ENCODE data around the gene THBS1.

Gene THBS1

DNA sequence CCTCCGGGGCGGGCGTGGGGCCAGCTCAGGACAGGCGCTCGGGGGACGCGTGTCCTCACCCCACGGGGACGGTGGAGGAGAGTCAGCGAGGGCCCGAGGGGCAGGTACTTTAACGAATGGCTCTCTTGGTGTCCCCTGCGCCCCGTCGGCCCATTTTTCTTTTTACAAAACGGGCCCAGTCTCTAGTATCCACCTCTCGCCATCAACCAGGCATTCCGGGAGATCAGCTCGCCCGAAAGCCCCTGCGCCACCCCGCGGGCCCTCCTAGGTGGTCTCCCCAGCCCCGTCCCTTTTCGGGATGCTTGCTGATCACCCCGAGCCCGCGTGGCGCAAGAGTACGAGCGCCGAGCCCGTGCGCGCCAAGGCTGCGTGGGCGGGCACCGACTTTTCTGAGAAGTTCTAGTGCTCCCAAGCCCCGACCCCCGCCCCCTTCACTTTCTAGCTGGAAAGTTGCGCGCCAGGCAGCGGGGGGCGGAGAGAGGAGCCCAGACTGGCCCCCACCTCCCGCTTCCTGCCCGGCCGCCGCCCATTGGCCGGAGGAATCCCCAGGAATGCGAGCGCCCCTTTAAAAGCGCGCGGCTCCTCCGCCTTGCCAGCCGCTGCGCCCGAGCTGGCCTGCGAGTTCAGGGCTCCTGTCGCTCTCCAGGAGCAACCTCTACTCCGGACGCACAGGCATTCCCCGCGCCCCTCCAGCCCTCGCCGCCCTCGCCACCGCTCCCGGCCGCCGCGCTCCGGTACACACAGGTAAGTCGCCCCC lies at the start of gene THBS1:
THBS1 (plus strand) TSS at position 595 of the 757 bp plus-strand sequence. CDS start 779 bp downstream, outside the sequence.
- DNase-seq: peak; percentile 12 to 17

DNA sequence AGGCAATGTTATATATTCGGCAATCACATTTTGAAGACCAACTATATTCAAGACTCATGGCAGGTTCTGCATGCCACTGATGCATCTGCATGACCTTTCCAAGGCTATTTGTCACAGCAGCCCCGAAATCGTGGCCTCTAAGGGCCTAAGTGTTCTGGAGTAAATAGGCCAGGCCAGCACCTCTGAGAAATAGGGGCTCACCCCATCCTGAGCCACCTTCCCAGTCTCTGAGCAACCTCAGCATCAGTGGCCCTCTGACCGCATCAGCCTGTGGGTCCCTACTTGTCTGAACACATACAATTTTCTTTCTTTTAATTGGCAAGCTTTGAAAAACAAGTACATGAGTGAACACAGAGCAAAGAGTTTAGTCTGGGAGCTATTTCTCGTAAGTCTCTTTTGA lies 45.9 kb upstream of the THBS1 start:
- no peak for DNase-seq

DNA sequence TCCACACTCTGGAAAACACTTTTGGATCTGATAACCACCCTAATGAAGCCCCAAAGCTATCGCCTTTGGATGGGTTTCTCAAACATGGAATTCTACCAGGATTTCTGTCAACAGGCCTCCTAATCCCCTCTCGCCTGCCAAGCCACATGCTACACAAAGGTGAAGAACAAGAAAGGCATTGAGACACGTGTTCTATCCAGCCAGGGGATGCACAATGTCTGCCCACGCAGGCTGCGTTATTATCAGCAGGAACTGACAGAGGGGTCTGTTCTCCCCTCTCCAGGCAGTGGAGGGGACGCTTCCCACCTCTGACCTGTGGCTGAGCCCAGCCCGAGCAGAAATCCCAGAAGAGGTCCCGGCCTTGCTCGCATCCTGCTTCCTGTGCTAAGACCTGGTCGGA lies 45.4 kb upstream of the THBS1 start:
- no peak for DNase-seq

DNA sequence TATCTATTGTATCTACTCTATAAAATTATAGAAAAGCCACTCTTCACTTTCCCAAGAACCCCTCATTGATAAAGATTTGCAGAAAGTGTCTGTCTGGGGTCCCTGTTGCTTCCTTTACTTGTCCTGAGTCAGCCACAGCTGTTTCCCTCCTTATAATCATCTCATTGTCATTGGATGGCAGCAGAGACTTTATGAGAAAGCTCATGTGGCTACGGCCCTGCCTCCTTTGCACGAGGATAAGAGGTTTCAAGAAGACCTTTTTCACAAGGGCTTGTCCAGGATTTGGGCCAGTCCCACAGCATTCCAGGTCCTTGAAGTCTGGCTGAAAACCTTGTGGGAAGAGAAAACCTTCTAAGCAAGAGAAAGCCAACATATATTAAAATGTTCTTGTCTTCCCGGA lies 41.9 kb upstream of the THBS1 start:
- no peak for DNase-seq

DNA sequence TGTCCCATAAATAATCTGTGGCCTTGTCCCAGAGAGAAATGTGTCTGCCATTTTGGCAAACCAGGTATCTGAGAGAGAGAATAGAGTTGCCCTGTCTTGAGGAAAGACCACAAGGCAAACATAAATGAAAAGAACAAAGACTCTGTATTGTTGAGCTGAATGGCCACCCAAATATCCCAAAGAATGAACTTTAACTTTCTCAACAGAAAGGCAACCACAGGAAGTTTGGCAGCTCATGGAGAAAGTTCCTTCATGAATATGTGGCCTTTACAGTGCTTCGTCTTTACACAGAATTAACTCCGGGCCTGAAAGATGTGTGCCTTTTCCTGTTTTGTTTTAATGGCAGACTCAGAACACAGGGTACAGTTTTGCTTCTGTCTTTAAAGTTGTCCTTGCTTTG lies 41.4 kb upstream of the THBS1 start:
- no peak for DNase-seq

DNA sequence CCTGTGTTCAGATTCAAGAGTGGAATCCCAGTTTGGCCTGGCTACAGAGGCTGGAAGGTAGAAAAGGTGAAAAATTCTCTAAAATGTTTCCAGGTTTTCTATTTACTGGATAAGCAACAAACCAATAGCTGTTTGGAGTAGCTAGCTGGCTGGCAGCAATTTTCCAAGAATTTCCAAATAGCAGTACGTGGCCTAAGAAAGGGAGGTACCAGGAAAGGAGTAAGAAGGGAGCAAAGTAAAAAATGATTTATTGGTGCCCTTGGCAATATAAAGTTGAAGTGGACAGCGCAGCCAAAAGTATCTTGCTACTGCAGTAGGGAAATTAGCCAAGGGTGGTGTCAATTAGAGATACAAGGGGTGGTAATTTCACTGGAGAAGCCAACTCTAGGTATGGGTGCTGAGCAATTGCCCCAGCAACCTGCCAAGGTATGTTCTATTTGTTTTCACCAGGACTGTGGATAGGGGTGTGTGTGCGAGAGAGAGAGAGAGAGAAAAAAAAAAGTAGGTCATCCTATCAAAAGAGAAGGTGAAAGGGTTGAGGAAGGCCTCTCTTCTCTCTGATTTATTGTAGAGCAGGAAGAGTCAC lies 40.8 kb upstream of the THBS1 start:
- DNase-seq: no peak

DNA sequence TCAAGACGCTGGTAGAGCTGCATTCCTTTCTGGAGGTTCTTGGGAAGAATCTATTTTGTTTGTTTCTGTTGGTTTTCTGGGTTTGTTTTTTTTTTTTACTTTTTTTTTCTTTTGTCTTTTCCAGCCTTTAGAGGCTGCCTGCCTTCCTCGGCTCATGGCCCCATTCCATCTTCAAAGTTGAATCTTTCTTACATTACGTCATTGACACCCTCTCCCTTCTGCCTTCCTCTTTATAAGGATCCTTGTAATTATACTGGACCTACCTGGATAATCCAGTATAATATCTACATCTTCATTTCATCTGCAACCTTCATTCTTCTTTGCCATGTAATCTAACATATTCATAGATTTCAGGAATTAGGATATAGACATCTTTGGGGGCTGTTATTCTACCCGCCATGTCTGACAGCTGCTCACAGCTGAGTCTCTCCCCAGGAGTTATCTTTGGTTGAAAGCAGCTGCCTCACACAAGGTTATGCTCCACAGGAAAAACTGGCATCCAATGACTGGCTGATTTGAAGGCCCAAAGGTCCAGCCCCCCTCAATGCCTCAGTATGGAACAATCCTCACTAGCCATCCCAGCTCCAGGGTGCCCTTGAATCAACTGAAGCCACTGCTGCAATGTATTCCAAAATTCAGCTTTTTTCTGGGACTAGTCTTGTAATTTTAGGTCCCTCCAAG lies 38.4 kb upstream of the THBS1 start:
- no peak for DNase-seq

DNA sequence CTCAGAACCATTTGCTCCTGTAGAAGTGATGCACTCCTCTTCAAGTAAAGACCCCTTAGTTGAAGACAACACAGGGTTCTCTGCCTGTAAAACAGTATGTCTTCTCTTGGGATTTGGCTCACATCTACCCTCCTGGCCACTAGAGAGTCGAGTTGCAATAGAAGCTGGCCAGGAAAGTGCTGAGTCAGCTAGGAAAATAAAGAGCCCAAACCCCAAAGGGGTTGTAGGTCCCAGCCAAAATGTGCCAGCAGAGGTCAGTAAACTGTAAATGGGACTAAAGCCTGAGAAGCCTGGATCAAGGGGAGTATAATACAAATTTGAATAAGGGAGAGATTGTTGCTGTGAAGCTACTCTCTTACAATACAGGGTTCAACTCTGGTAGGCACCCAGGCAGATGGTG lies 37.2 kb upstream of the THBS1 start:
- no peak for DNase-seq

DNA sequence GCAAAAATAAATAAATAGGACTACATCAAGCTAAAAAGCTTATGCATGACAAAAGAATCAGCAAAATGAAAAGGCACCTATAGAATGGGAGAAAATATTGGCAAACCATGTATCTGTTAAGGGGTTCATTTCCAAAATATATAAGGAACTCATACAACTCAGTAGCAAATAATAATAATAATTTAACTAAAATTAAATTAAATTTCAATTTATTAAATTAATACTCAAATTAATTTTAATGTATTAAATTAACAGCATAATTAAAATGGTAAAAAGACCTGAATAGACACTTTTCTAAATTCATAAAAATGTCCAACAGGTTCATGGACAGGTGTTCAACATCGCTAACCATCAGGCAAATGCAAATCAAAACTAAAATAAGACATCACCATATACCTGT lies 34.0 kb upstream of the THBS1 start:
- DNase-seq: no peak

DNA sequence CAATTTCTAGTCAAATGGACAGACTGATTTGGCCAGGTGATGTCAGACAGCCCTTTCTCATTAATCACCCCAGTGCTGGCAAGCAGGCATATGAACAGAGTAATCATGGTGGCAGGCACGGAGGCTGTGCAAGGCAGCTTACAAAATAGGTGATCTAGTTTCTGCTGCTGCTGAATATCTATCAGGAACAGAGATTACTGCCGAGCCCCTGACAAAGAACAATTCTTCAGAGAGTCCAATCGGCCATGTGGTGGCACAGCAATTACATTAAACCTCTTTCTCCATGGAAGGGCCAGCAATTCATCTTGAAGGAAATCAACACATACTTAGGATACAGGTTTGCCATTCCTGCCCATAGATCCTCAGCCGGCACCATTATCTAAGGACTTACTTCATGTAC lies 32.3 kb upstream of the THBS1 start:
- DNase-seq: no peak

DNA sequence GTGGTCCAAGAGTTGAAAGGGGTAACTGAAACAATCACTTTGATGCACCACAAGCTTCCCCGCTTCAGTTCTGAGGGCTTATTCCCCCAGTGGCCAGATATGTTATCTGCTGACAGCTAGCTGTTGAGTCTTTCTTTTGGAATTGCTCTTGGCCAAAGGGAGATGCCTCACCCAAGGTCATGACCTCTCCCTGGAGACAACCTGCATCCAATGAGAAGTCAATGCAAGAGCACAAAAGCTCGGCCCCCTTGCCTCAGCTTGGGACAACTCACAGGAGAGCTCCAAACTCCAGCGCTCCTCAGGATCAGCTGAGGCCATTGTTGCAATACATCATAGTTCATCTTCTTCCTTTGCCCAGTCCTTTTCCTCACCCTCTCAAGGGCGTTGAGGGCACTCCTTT lies 31.0 kb upstream of the THBS1 start:
- DNase-seq: no peak

DNA sequence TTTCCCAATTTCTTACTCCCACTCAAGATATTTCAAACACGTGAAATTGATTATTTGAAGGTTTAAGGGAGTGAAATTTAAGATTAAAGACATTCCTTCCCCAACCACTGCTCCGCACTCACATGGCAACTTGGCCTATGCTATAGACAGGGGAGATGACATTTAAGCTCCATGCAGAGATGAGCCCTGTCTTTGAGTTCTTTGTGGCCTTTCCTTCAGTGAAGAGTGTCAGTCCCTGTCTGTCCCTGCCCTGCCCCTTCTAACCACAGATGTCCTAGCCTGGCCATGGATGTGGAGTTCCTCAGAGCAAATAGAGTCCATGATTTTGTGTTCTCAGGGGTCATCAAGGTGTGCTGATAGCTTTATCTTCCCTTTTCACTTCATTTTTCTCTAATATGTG lies 29.4 kb upstream of the THBS1 start:
- DNase-seq: no peak

DNA sequence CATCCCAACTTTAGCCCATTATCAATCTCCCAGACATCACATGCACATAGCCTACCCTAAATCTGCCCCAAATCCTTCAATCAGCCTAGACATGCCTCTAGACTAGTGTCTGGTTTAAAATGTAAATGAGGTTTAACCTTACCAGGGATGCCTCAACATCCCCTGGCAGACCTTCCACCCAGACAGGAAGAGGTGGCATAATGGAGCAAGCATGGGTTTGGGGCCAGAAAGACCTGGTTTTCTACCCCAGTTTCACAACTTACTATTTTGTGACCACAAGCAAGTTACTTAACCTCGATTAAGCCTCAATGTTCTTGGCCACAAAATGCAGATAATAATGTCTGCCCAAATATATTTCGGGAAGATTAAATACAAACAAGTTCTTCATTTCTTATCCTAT lies 28.3 kb upstream of the THBS1 start:
- DNase-seq: no peak

DNA sequence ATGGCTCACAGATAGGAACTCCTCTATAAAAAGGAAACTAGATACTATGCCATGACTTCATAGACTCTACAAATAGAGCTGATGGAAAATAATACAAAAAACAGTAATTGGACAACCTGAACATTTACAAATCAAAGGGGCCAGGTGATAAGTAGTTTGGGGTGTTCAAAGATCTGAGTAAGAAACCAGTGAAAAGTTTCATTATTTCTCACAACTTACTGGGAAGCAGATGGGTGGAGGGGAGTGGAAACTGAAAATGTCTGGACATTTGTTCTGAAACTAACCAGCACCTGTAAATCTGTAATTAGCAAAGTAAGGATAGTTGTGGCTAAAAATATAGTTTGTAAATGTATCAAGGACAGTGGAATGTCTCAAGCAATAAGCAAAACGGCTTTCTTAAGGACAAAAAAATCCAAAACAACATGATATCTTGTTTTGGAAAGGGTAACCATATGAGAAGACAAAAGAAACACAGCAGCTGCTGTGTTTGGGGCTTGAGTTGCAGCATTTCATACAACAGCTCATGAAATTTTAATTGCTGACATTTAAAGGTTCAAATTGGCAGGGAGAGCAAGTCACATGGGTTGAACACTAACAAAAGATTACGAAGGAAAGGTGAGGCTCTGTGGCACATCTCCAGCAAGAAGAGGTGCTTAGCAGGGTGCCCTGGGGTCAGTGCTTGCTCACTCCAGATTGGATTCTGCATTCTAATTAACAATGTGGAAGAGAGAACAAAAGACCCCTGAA lies 26.8 kb upstream of the THBS1 start:
- DNase-seq: no peak

DNA sequence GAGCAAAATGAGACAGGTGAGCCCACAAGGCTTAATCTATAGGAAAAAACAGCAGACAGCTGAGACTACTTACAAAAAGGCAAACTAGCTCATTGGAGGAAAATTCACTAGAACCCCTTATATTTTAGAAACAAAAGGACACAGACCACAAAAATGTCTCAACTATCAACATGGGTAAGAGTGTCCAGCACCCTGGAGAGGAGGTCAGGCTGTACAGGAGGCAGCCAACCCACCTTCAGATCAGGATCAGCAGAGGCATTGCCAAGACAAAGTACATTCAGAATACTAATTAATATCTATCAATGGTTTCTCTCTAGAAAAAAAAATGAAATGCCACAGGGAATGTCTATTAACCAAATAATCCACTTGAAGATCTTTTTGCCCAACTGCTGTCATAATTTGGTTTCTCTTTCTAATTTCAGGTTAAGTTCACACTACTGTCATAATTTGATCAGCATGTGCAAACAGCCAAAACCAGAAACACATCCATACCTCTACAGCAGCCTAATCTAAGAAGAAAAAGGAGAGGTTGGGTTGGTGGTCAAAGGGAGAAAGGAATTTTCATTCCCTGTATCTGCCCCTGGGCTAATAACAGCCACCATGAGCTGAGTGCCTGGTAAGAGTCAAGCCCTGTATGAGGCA lies 26.0 kb upstream of the THBS1 start:
- no peak for DNase-seq

DNA sequence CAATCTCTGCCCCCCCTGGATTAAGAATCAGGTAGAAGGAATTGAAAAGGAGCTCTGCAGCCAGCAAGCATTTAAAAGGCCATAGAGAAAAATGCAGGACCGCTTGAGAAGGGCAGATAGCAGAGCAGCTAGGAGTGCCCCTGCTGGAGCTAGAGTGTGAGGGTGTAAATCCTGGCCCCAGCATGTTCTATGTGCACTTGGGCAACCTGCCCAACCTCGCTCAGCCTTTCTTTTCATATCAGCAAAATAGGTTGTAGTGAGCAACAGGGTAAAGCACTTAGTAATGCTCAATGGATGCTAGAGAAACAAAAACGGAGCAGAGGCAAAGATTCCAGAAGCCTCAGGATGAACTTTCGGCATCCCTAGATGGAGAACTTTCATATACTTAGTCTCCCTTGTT lies 25.0 kb upstream of the THBS1 start:
- DNase-seq: no peak

DNA sequence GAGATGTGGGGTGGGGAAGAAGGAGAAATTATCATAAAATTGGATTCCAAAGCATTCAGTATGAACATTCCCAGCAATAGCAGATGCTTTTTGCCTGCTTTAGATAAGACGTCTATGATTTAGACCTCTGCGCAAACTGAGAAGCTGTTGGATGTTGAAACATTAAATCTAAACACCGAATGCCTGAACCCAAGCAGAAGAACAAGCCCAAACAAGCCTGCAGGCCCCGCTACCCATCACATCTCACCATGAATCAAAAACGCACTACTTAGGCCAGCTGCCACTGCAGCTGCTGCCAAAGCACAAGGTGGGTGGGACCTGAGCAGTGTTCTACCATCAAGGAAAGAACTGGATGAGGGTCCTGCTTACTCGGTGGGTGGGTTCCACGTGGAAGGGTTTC lies 24.4 kb upstream of the THBS1 start:
- no peak for DNase-seq

DNA sequence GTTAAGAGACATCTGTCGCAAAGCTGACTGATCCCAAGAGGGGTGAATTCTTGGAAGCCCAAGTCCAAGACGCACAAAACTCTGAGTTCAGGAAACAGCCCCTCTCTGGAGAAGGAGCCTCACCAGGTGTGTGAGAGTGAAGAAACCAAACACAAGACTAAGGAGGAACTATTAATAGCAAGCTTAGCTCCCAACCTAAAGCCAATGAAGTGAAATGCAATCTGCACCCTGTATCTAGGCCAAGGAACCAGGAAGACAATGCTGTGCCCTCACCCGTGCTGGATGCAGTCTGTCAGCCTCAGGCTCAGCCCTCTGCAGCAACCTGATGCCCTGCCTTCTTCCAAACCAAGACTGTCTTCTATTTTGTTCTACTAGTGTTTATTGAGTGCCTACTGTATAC lies 22.5 kb upstream of the THBS1 start:
- DNase-seq: no peak

DNA sequence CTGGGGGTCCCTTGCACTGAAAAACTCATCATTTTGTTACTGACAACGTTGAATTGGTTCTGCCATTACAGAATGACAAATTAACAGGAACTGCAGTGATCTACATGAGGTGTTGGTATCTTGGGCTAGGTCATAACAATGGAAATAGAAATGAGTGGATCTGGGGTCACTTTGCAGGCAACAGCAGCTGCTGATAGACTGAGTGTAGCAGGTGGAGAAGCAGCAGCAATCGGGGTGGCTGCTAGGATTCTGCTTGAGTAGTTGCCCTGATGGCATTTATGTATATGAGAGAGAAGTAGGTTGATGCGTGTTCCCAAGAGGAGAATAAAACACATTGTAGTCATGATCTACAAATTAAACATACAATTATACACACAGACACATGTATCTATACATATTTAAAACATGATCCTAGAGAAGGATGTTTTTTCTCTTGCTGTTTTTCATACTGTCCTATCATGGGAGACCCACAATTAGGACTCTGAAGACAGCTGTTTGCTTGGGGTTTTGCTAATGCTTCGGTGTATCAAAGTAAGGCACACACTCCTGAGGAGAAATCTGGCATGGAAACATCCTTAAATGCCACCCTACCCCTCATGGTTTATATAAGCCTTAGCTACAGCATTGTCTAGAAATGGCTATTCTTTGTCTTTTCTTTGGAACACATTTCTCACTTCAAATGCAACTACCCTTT lies 15.8 kb upstream of the THBS1 start:
- no peak for DNase-seq

DNA sequence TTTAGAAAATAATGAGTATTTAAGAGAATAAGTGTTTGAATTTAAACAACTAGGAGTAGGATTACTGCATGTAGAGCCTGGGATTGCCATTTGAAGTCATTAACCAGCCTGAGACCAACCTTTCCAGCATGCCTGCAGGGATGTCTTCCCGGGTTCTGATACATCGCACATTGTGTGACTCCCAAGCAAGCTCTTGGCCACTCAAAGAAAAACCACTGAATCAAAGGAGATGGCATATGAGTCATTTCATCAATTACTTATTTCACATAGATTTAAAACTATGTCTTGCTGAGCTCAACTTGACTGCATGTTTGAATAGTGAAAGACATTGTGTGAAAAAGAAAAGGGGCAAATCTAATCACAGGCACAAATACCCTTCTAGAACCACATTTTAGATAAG lies 15.0 kb upstream of the THBS1 start:
- no peak for DNase-seq

DNA sequence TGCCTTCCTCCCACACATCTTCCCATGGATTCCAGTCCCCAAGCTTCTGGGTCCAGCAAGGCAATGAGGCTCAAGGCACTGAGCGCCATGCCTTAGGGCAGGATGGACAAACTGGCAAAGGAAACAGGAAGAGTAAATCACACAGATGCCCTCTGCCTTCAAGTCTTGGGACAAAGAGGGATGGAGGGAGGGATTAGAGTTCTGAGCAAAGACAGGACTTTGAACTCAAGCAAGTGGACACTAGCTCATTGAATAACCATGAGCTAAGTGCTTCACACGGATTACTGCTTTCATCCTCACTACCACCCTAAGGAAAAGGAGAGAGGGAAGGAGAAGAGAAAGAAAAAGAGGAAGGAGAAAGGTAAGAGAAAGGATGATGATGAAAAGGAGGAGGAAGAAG lies 7.6 kb upstream of the THBS1 start:
- no peak for DNase-seq

DNA sequence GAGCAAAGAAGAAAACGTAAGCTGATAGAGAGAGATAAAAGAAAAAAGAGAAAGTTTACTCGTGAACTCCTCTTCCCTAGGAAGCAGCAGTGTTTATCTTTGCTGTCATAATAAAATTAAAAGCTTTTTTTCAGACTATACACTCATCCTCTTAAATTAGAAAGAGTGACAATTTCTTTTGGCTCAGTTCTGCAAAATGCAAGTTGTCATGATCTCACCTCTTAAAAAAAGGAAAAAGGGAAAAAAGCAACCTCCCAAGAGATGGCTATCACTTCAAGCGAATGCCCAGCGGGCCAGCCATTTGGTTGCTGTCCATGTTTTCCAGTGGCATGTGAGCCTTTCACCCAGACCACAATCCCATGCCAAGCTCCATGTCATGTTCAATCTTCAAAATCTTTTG lies 7.0 kb upstream of the THBS1 start:
- no peak for DNase-seq

DNA sequence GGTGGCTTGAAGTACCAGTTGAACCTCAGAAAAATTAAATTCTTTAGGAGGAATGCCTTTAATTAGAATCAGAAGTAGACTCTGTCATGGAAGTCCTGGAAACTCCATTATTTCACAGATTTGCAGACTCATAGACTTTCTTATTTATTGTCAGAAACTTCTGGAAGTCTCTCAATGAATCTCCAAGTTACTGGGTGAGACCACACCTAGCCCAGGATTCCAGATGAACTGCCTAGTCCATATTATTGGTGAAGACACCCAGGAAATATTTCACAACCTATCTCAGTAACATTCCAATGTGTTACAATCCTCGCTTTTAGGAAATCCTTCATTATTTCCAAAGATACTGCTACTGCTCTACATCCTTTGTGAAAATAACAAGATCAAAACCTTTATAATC lies 6.5 kb upstream of the THBS1 start:
- DNase-seq: no peak
